Activated T-helper 9 cell treated with anti-CD3 and anti-CD28 coated beads, Interleukin-2, amount 50 U/mL, for 16 hours (primary cell): ENCODE data around the gene PPHLN1.

Experiments
- DNase-seq: peaks from one replicate; pipeline ENCODE4 v3.0.0-alpha.2; 2020; ENCODE audit warnings: low read depth

Gene PPHLN1

GRCh38 chr12:42482748-42483520, 157.0 kb downstream of the PPHLN1 start:
- peak; percentile 18 for DNase-seq

DNA sequence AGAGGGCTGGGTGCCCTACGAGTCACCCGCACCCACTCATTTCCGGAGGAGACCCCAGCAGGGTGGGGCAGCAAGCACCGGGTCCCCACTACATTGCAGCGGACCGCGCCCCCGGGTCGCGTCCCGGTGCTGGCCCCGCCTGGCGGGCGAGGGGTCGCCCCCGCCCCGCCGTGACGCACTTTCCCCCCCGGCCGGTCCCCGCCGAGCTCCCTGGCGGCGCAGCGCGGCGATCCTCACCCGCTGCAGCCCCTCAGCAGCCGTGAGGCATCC, 157.5 kb downstream of the PPHLN1 start:
- DNase-seq, result peak; percentile 2

- no peak for DNase-seq
These were observed 159.0 kb downstream of the PPHLN1 start for GRCh38 chr12:42484996-42485395.

- no peak for DNase-seq
These were observed 159.9 kb downstream of the PPHLN1 start for GRCh38 chr12:42485823-42486222.

DNA sequence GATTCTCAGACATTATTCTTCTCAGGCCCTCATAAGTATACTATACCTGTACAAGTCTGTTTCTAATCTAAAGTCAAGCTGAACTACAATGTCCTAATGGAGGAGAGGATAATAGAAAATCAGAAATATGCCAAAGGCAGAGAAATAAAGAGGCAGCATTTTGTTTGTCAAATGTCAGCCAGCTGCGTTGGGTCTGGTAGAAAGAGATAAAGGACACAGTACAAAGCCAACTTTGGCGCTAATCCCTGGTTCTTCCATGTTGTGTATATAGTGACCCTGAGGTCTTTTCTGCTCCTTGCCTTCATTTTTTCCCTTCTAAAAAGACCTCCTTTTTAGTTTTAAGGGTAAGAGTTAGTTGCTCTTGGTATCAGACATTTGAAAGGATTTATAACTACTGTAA, 160.4 kb downstream of the PPHLN1 start:
- no peak for DNase-seq

DNA sequence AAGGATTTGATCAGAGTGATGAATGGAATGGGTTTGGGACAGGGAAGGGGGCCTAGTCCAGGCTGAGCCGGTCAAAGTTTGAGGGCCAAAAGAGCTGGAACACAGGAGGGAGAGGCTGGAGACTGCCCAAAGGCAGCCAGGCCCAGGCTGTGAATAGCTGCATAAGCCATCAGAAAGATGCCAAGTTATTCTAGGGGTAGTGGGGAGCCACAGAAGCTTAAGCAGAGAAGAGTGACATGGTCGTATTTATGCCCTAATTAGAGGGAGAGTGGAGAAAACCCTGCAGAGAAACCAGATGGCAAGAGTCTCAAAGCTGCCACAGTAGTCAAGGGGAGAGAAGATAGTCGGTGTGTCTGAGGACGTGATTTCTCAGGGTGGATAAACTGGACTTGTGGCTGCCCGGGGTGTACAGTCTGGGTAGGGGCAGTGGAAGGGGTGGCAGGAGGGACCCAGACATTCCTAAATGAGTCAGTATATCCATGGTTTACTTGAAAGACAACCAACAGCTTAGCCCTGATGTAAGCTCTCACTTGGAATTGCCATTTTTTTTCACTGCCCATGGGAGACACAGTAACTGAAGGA, 164.4 kb downstream of the PPHLN1 start:
- no peak for DNase-seq
